Central memory CD4-positive, alpha-beta T cell (primary cell): ENCODE results near the gene CRISPLD2.

Source experiments
- DNase-seq: peaks from one replicate; pipeline ENCODE4 v3.0.0; 2022

The CRISPLD2 gene

GRCh38 chr16:84919269-84919668, 99.5 kb downstream of the CRISPLD2 start:
- no peak for DNase-seq

GRCh38 chr16:84919708-84920107, 99.9 kb downstream of the CRISPLD2 start:
- no peak for DNase-seq

- no peak for DNase-seq
These were observed 100.5 kb downstream of the CRISPLD2 start for GRCh38 chr16:84920333-84920732.

- DNase-seq: no peak
These were observed 102.8 kb downstream of the CRISPLD2 start for GRCh38 chr16:84922351-84923120.

- no peak for DNase-seq
These were observed 104.7 kb downstream of the CRISPLD2 start for GRCh38 chr16:84924331-84925091.

- DNase-seq: peak; percentile 45
These were observed 105.4 kb downstream of the CRISPLD2 start for GRCh38 chr16:84925092-84925772.

- DNase-seq: no peak
These were observed 106.1 kb downstream of the CRISPLD2 start for GRCh38 chr16:84925773-84926372.

GRCh38 chr16:84926462-84926861, 106.7 kb downstream of the CRISPLD2 start:
- no peak for DNase-seq

- no peak for DNase-seq
These were observed 108.1 kb downstream of the CRISPLD2 start for GRCh38 chr16:84927621-84928591.

GRCh38 chr16:84928679-84929420, 109.1 kb downstream of the CRISPLD2 start:
- DNase-seq: no peak

GRCh38 chr16:84929421-84930297, 109.9 kb downstream of the CRISPLD2 start:
- DNase-seq: no peak

GRCh38 chr16:84930298-84931106, 110.7 kb downstream of the CRISPLD2 start:
- DNase-seq: no peak

- DNase-seq: no peak
These were observed 111.3 kb downstream of the CRISPLD2 start for GRCh38 chr16:84931107-84931494.

- no peak for DNase-seq
These were observed 111.7 kb downstream of the CRISPLD2 start for GRCh38 chr16:84931506-84931905.

GRCh38 chr16:84932681-84933080, 112.9 kb downstream of the CRISPLD2 start:
- no peak for DNase-seq

- DNase-seq: no peak
These were observed 114.2 kb downstream of the CRISPLD2 start for GRCh38 chr16:84933774-84934631.

- DNase-seq: no peak
These were observed 117.6 kb downstream of the CRISPLD2 start for GRCh38 chr16:84937196-84938005.
